Common myeloid progenitor, CD34-positive (primary cell): ENCODE measurements around the gene RASD2.
"Not testable (repeated sequence)": the region's sequence is repeated elsewhere in the genome, so short reads cannot be mapped to it uniquely, and the experiment has no call there.

ENCODE experiments used
- CTCF ChIA-PET: fragments of 350-600 bp; sonication (Branson Sonifier 250); formaldehyde crosslinking; loops from one replicate; lab custom pipeline; 2021; ENCODE audit warnings: antibody characterized with exemption; lab: Charles Lee
- POLR2A ChIA-PET: fragments of 350-600 bp; sonication (Branson Sonifier 250); formaldehyde crosslinking; loops from one replicate; lab custom pipeline; 2021; ENCODE audit warnings: antibody characterized with exemption; lab: Charles Lee
- DNase-seq, 3 donors: peaks; one replicate each; pipeline versions ENCODE4 v3.0.0 to v3.0.0-alpha.2; 2013
- H3K27ac ChIP-seq, 2 experiments: 1 replicate in 1 of 2; 2 replicates in 1 of 2; pipeline ENCODE4 v1.7.0; 2013; ENCODE audit warnings: inconsistent platforms in 2 of 2, low read length in 2 of 2, mild to moderate bottlenecking in 2 of 2, low read depth in 1 of 2, moderate library complexity in 1 of 2; ENCODE audit not compliant: severe bottlenecking in 2 of 2, insufficient read depth in 1 of 2, poor library complexity in 1 of 2
- H3K27me3 ChIP-seq, 5 experiments: replicated peaks in 2 of 5; 1 replicate in 3 of 5; 2 replicates in 2 of 5; pipeline versions ENCODE4 v1.6.1 to v1.7.0; 2013; ENCODE audit warnings: low read length in 4 of 5, mild to moderate bottlenecking in 2 of 5, moderate library complexity in 2 of 5, inconsistent platforms in 1 of 5; ENCODE audit not compliant: insufficient read depth in 5 of 5, control insufficient read depth in 4 of 5
- H3K36me3 ChIP-seq, 4 experiments: 1 replicate in 2 of 4; 2 replicates in 2 of 4; pipeline versions ENCODE4 v1.6.1 to v1.7.0; 2013; ENCODE audit warnings: low read length in 3 of 4, control low read depth in 1 of 4, mild to moderate bottlenecking in 1 of 4; ENCODE audit not compliant: control insufficient read depth in 4 of 4, insufficient read depth in 4 of 4
- H3K4me1 ChIP-seq, 4 experiments: 1 replicate in 3 of 4; 2 replicates in 1 of 4; pipeline versions ENCODE4 v1.6.1 to v1.7.1; 2013; ENCODE audit warnings: low read length in 3 of 4, mild to moderate bottlenecking in 3 of 4, control low read depth in 1 of 4, inconsistent platforms in 1 of 4, moderate library complexity in 1 of 4; ENCODE audit not compliant: control insufficient read depth in 4 of 4, insufficient read depth in 4 of 4; ENCODE audit errors: control extremely low read depth in 1 of 4
- H3K4me3 ChIP-seq, 7 experiments: 1 replicate in 4 of 7; 2 replicates in 3 of 7; pipeline versions ENCODE4 v1.5.1 to v1.7.0; 2013; ENCODE audit warnings: mild to moderate bottlenecking in 7 of 7, low read length in 6 of 7, moderate library complexity in 6 of 7, inconsistent platforms in 2 of 7, low read depth in 2 of 7, control low read depth in 1 of 7; ENCODE audit not compliant: insufficient read depth in 4 of 7, control insufficient read depth in 1 of 7; ENCODE audit errors: extremely low read depth in 1 of 7
- H3K9me3 ChIP-seq, 5 experiments: 1 replicate in 4 of 5; 2 replicates in 1 of 5; pipeline versions ENCODE4 v1.6.1 to v1.7.1; 2013; ENCODE audit warnings: low read length in 4 of 5, mild to moderate bottlenecking in 2 of 5, inconsistent platforms in 1 of 5, low read depth in 1 of 5, moderate library complexity in 1 of 5; ENCODE audit not compliant: control insufficient read depth in 4 of 5, insufficient read depth in 2 of 5; ENCODE audit errors: control extremely low read depth in 1 of 5
- WGBS: methylation state at CpG from one replicate; pipeline ENCODE4 v1.1.5; 2013; ENCODE audit not compliant: insufficient coverage; 5-methylcytosine and 5-hydroxymethylcytosine counted together

Gene RASD2

GRCh38 chr22:35498026-35498800 is 42.4 kb upstream of the RASD2 start:
- ChIA-PET CTCF (interaction anchor here (1.0 to 1.2 kb wide), 2 partner anchors 10 to 14 kb away, joined by 3 read pairs; no protein-coding TSS in a partner anchor), POLR2A (no interaction called here)
- Histone ChIP-seq H3K36me3 (no peaks in the 10 kb centered on the region), H3K27me3 (no peaks in the 10 kb centered on the region), H3K4me1 (no peaks in the 10 kb centered on the region), H3K9me3 (no peaks in the 10 kb centered on the region), H3K4me3 (no peak overlapping the region), H3K27ac (no peak overlapping the region)
- DNase-seq: no peak
- 96% methylated on average over 11 of the region's 14 CpGs for WGBS

GRCh38 chr22:35502836-35503235 is 37.8 kb upstream of the RASD2 start:
- Histone ChIP-seq H3K36me3 (no peaks in the 10 kb centered on the region), H3K27ac (no peak overlapping the region), H3K9me3 (no peaks in the 10 kb centered on the region), H3K4me1 (peaks cover 0 to 6% (median 2%) of the 10 kb centered on the region in 4 experiments), H3K4me3 (no peak overlapping the region), H3K27me3 (no peaks in the 10 kb centered on the region)
- ChIA-PET POLR2A (interaction anchor here (0.8 kb wide), 1 partner anchor 35 kb away, joined by 3 read pairs; no protein-coding TSS in a partner anchor), CTCF (no interaction called here)
- WGBS: 93% methylated on average over 3 of the region's 3 CpGs
- no peak for DNase-seq

DNA sequence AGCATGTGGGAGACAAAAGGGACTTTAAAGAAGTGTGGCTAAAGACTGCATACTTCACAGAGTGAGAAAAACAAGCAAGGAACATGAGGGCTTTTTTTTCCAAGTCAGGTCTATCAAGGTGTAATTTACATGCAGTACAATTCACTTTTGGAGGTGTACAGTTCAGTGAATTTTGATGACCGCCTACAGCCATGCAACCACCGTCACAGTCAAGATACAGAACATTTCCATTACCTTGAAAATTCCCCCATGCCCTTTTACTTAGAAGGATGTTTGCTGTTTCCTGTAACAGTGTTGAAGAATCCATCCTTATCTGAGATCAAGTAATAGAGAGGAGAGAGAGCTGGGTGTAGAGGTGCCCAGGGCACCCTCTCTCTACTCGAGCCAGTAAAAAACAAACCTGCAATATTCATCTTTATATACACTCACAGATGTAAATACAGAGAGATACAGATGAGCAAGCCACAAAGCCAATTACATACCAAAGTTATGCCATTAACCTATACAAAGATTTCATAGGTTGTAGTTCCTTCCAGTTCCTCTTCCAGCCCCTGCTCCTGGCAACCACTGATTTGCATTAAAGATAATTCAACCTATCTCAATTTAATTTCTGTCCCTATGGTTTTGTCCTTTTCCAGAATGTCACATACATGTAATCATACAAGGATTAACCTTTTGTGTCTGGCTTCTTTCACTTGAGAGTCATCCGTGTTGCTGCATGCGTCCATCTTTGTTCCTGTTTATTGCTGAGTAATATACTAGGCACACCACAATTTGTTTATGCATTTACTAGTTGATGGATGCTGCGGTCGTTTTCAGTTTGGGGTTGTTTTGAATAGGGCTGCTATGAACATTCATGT is 35.0 kb upstream of the RASD2 start:
- POLR2A ChIA-PET: no interaction called here
- H3K4me3 ChIP-seq: no peak overlapping the region
- no peaks in the 10 kb centered on the region for H3K36me3 ChIP-seq
- H3K9me3 ChIP-seq: no peaks in the 10 kb centered on the region
- peaks cover 0 to 3% (median 0%) of the 10 kb centered on the region in 5 experiments for H3K27me3 ChIP-seq
- WGBS: 64% methylated on average over 3 of the region's 7 CpGs
- H3K4me1 ChIP-seq: peaks cover 0 to 6% (median 2%) of the 10 kb centered on the region in 4 experiments
- no peak for DNase-seq
- no peak overlapping the region for H3K27ac ChIP-seq
- CTCF ChIA-PET: no interaction called here

GRCh38 chr22:35506259-35506570 is 34.4 kb upstream of the RASD2 start:
- Histone ChIP-seq H3K36me3 (no peaks in the 10 kb centered on the region), H3K27ac (no peak overlapping the region), H3K27me3 (peaks cover 0 to 3% (median 0%) of the 10 kb centered on the region in 5 experiments), H3K9me3 (no peaks in the 10 kb centered on the region), H3K4me3 (no peak overlapping the region), H3K4me1 (peaks cover 0 to 6% (median 2%) of the 10 kb centered on the region in 4 experiments)
- WGBS: 90% methylated on average over 2 of the region's 2 CpGs
- ChIA-PET CTCF (no interaction called here), POLR2A (interaction anchor here (0.5 kb wide), 1 partner anchor 545 kb away, joined by 4 read pairs; no protein-coding TSS in a partner anchor)
- no peak for DNase-seq

GRCh38 chr22:35507851-35508250 is 32.8 kb upstream of the RASD2 start:
- POLR2A ChIA-PET, H3K9me3 ChIP-seq, H3K4me3 ChIP-seq, H3K27me3 ChIP-seq, H3K27ac ChIP-seq, DNase-seq, H3K36me3 ChIP-seq, H3K4me1 ChIP-seq, CTCF ChIA-PET: not testable (repeated sequence)
- WGBS: 96% methylated on average over 7 of the region's 7 CpGs

DNA sequence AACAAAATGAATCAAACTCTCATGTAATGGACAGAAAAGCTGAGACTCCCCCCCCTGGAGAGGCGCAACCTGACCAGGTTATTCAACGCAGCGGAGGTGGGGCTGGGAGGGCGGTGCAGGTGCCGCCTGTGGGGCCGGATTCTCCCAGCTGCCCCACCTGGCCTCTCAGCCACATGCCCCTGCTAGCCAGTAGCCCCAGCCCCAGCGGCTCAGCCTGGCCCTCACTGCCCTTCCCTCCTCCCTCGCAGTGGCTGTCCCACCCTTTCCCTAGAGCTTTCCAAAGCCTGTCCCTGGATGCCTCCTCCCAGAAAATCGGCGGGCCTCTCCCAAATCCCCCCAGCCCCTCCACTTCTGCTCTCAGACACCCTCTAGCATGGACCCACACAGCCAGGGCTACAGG is 31.2 kb upstream of the RASD2 start:
- peaks cover 0 to 8% (median 0%) of the 10 kb centered on the region in 5 experiments for H3K27me3 ChIP-seq
- no peak overlapping the region for H3K4me3 ChIP-seq
- H3K4me1 ChIP-seq: peaks cover 0 to 6% (median 2%) of the 10 kb centered on the region in 4 experiments
- ChIA-PET POLR2A (no interaction called here), CTCF (no interaction called here)
- no peaks in the 10 kb centered on the region for H3K9me3 ChIP-seq
- no peak for DNase-seq
- H3K27ac ChIP-seq: no peak overlapping the region
- H3K36me3 ChIP-seq: no peaks in the 10 kb centered on the region
- 93% methylated on average over 6 of the region's 10 CpGs for WGBS

GRCh38 chr22:35509960-35510359 is 30.7 kb upstream of the RASD2 start:
- 100% methylated on average over 1 of the region's 2 CpGs for WGBS
- ChIA-PET CTCF (no interaction called here), POLR2A (no interaction called here)
- no peak for DNase-seq
- peaks cover 0 to 8% (median 0%) of the 10 kb centered on the region in 5 experiments for H3K27me3 ChIP-seq
- no peak overlapping the region for H3K4me3 ChIP-seq
- H3K4me1 ChIP-seq: peaks cover 0 to 6% (median 2%) of the 10 kb centered on the region in 4 experiments
- no peak overlapping the region for H3K27ac ChIP-seq
- H3K9me3 ChIP-seq: no peaks in the 10 kb centered on the region
- no peaks in the 10 kb centered on the region for H3K36me3 ChIP-seq
